ENCODE data around the gene STAT4. TPM values are rescaled to one million over a fixed set of nuclear protein-coding genes. Genes with fewer than 3 reads are reported as not detected.

Gene STAT4
- total and polyA plus RNA-seq, 11 donors, result 0.32 to 21.5 (median 1.9) TPM

- 60 to 73% (median 66%) methylated on average over 5 of the region's 5 CpGs for WGBS, 4 donors
- Histone ChIP-seq H3K27ac (peak overlapping the region in 3 of 12 donors; percentile 24 to 83 (median 25)), H3K9me3 (no peaks in the 10 kb centered on the region)
Observed at GRCh38 chr2:191152482-191153240, 1.9 kb upstream of the STAT4 start.

GRCh38 chr2:191151331-191151730 is 537 bp upstream of the STAT4 start:
- ATAC-seq, result peak in 1 of 4 donors; percentile 20
- peak overlapping the region in 3 of 12 donors; percentile 54 to 83 (median 63) for H3K27ac ChIP-seq
- peaks cover 0 to 17% (median 2%) of the 10 kb centered on the region in 12 donors for H3K4me1 ChIP-seq
- no peaks in the 10 kb centered on the region for H3K36me3 ChIP-seq
- intact Hi-C loops (cut with DNase I), result loop anchor here in 3 of 10 donors (5.0 to 10.0 kb wide), 2 partner anchors 99 to 377 kb away; no protein-coding TSS in a partner anchor
- no peaks in the 10 kb centered on the region for H3K9me3 ChIP-seq
- H3K27me3 ChIP-seq, result no peaks in the 10 kb centered on the region
- WGBS, 4 donors, result 90 to 93% (median 91%) methylated on average over 6 of the region's 6 CpGs
- no peak for TF ChIP-seq CTCF (IDR thresholded peaks at IDR 0.05)
- TF ChIP-seq POLR2A (IDR thresholded peaks at IDR 0.05), result no peak
- peak overlapping the region in 7 of 12 donors; percentile 52 to 70 (median 59) for H3K4me3 ChIP-seq
- DNase-seq, result peak in 1 of 5 donors; percentile 52

More at GRCh38 chr2:191152482-191153240, 1.9 kb upstream of the STAT4 start:
- peaks cover 0 to 17% (median 2%) of the 10 kb centered on the region in 12 donors for H3K4me1 ChIP-seq
- DNase-seq, result peak in 1 of 5 donors; percentile 27
- no peak overlapping the region for H3K4me3 ChIP-seq
- no peaks in the 10 kb centered on the region for H3K27me3 ChIP-seq
- H3K36me3 ChIP-seq, result no peaks in the 10 kb centered on the region
- ATAC-seq, result peak; percentile 50 to 87 (median 70)
- intact Hi-C loops (cut with DNase I), result loop anchor here in 3 of 10 donors (5.0 to 10.0 kb wide), 2 partner anchors 100 to 378 kb away; no protein-coding TSS in a partner anchor
- TF ChIP-seq POLR2A (IDR thresholded peaks at IDR 0.05) (no peak), CTCF (IDR thresholded peaks at IDR 0.05) (no peak)

- WGBS, 4 donors, result 10 to 13% (median 12%) methylated on average over 9 to 10 of the region's 10 CpGs
- no peak for DNase-seq
- peak overlapping the region; percentile 19 to 70 (median 54) for H3K4me3 ChIP-seq
- H3K27me3 ChIP-seq, result no peaks in the 10 kb centered on the region
- peaks cover 0 to 7% (median 0%) of the 10 kb centered on the region in 9 donors for H3K36me3 ChIP-seq
- TF ChIP-seq POLR2A (IDR thresholded peaks at IDR 0.05), result no peak
- no peak for TF ChIP-seq CTCF (IDR thresholded peaks at IDR 0.05)
- H3K27ac ChIP-seq, result peak overlapping the region in 4 of 12 donors; percentile 40 to 83 (median 58)
- peaks cover 0 to 17% (median 2%) of the 10 kb centered on the region in 12 donors for H3K4me1 ChIP-seq
- H3K9me3 ChIP-seq, result no peaks in the 10 kb centered on the region
- ATAC-seq, result no peak
- intact Hi-C loops (cut with DNase I), result loop anchor here in 3 of 10 donors (5.0 to 10.0 kb wide), 2 partner anchors 98 to 375 kb away; no protein-coding TSS in a partner anchor
Observed at GRCh38 chr2:191150230-191150599, 579 bp downstream of the STAT4 start.

GRCh38 chr2:191149391-191149790 is 1.4 kb downstream of the STAT4 start:
- Histone ChIP-seq H3K4me3 (peak overlapping the region in 1 of 12 donors; percentile 70), H3K27me3 (no peaks in the 10 kb centered on the region), H3K4me1 (peaks cover 0 to 17% (median 2%) of the 10 kb centered on the region in 12 donors), H3K27ac (peak overlapping the region in 1 of 12 donors; percentile 83), H3K9me3 (no peaks in the 10 kb centered on the region), H3K36me3 (peaks cover 0 to 7% (median 0%) of the 10 kb centered on the region in 9 donors)
- TF ChIP-seq POLR2A (IDR thresholded peaks at IDR 0.05) (no peak), CTCF (IDR thresholded peaks at IDR 0.05) (no peak)
- intact Hi-C loops (cut with DNase I), result no loop called here
- WGBS, 4 donors, result 94 to 96% (median 96%) methylated on average over 4 of the region's 4 CpGs
- DNase-seq (no peak), ATAC-seq (no peak)

Measured in heart left ventricle (tissue), 16 donors.